ENCODE data around the gene VIPR2.

DNA sequence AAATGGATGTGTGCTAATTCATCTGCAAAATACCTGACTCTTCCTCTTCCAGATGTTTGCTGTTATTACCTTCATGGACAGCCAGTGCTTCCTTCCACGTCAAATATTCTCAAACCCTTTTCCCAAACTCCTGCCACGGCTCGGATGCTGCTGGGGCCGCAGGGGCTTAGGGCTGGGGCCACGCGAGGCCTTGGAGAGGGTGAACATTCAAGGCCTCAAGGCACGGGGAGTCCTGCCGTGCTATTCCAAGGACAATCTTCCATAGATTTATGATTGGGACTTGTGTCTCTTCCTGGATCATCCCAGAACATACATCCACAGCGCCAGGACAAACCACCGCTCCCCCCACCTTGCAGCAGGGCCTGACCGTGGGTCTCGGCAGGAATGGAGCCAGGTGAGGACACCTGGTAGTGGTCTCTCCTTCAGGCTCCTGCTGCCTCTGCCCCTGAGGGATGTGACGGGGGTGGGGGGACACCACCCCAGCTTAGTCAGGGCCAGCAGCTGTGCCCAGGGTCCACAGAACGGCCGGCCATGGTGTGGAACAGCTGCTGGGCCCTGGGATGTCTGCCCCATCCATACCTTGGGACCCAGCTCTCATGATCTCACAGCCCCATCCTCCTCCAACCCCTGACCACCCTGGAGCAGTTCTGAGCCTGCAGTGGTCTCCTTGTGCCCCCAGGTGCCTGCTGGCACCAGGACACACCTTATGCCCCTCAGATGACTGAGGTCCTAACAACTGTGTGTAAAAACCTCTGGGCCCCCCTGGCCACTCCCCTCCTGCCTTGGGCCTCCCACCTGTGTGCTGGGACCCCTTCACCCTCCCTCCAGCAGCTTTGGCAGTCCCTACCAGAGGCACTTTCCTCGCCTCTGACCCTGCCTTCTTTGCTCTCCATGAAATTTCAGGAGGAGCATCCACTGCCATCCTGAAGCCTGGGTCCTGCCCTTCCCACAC, 16.7 kb downstream of the VIPR2 start:
- TF ChIP-seq, protein P1, sequence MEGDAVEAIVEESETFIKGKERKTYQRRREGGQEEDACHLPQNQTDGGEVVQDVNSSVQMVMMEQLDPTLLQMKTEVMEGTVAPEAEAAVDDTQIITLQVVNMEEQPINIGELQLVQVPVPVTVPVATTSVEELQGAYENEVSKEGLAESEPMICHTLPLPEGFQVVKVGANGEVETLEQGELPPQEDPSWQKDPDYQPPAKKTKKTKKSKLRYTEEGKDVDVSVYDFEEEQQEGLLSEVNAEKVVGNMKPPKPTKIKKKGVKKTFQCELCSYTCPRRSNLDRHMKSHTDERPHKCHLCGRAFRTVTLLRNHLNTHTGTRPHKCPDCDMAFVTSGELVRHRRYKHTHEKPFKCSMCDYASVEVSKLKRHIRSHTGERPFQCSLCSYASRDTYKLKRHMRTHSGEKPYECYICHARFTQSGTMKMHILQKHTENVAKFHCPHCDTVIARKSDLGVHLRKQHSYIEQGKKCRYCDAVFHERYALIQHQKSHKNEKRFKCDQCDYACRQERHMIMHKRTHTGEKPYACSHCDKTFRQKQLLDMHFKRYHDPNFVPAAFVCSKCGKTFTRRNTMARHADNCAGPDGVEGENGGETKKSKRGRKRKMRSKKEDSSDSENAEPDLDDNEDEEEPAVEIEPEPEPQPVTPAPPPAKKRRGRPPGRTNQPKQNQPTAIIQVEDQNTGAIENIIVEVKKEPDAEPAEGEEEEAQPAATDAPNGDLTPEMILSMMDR (IDR thresholded peaks at IDR 0.05), result no peak
- no peak for TF ChIP-seq POLR2A (IDR thresholded peaks at IDR 0.05)
